ENCODE data around the gene CRISPLD2. TPM values are rescaled to one million over a fixed set of nuclear protein-coding genes. Genes with fewer than 3 reads are reported as not detected.
A peak's percentile ranks its signal among the peaks of the same experiment; 100 is the strongest.

CRISPLD2 gene
- total and polyA plus RNA-seq, 10 donors: 7.9 to 271 (median 75.5) TPM

DNA sequence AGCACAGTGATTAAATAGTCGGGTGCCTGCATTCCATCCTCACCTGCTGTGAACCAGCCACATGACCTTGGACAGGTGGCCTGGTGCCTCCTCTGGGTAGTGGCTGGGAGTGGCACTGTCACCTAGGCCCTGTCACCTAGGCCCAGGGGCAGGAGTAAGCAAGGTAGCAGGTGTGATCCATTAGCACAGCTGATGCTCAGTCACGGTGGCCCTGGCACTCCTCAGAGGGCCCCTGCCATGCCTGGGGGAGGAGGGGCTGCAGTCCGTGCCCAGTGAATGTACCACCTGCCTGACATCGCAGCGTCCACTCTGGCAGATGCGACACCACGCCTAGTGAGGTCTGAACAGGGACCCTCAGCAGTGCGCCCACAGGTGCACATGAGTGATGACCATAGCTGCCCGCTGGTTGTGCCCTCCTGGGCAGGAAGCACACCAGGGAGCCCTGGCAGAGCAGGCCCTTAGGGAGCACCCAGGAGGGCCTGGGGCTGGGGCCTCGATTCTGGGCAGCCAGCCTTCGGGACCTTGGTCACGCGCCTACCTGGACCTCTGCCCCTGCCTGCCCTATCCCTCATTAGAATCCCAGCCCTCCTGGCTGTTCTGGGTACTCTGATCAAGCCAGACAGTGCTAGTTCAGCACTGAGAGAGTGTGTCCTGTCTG is 33.1 kb upstream of the CRISPLD2 start:
- TF ChIP-seq, protein P1, sequence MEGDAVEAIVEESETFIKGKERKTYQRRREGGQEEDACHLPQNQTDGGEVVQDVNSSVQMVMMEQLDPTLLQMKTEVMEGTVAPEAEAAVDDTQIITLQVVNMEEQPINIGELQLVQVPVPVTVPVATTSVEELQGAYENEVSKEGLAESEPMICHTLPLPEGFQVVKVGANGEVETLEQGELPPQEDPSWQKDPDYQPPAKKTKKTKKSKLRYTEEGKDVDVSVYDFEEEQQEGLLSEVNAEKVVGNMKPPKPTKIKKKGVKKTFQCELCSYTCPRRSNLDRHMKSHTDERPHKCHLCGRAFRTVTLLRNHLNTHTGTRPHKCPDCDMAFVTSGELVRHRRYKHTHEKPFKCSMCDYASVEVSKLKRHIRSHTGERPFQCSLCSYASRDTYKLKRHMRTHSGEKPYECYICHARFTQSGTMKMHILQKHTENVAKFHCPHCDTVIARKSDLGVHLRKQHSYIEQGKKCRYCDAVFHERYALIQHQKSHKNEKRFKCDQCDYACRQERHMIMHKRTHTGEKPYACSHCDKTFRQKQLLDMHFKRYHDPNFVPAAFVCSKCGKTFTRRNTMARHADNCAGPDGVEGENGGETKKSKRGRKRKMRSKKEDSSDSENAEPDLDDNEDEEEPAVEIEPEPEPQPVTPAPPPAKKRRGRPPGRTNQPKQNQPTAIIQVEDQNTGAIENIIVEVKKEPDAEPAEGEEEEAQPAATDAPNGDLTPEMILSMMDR (IDR thresholded peaks at IDR 0.05 in 8 of 11, conservative IDR thresholded peaks at IDR 0.05 in 3 of 11): no peak
- TF ChIP-seq POLR2AphosphoS5 (IDR thresholded peaks at IDR 0.05): peak in 1 of 3 donors; percentile 45
- no peak for TF ChIP-seq POLR2A (IDR thresholded peaks at IDR 0.05)
- H3K4me3 ChIP-seq: no peak overlapping the region
- DNase-seq: peak; percentile 61
- no peaks in the 10 kb centered on the region for H3K9me3 ChIP-seq
- H3K27ac ChIP-seq: no peak overlapping the region
- peaks cover 0 to 11% (median 3%) of the 10 kb centered on the region in 6 donors for H3K4me1 ChIP-seq
- intact Hi-C loops (cut with DNase I; ENCODE audit: low total_unique reads): no loop called here
- H3K36me3 ChIP-seq: peaks cover 0 to 20% (median 0%) of the 10 kb centered on the region in 6 donors
- 85 to 92% (median 88%) methylated on average over 5 to 13 of the region's 13 CpGs for WGBS, 5 donors
- H3K27me3 ChIP-seq (replicated peaks in 1 of 7): no peaks in the 10 kb centered on the region

DNA sequence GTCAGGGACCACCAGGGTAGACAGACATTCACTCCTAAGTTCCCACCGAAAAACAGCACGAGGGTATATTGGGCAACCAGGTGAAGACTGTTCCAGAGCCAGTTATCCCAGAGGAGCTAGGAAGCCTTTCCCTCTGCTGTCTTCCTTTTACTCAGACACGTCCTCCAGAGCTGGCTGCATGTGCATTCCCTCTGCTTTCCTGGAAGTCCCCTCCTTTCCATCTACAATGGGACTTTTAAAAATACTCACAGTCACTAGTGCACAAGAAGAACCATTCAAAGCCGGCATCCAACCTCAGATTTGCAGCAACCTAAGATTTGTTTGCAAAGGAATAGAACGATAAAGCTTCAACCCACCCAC is 32.5 kb upstream of the CRISPLD2 start:
- no peak overlapping the region for H3K4me3 ChIP-seq
- intact Hi-C loops (cut with DNase I; ENCODE audit: low total_unique reads): no loop called here
- peaks cover 0 to 20% (median 0%) of the 10 kb centered on the region in 6 donors for H3K36me3 ChIP-seq
- WGBS, 5 donors: 73 to 83% (median 79%) methylated on average over 5 of the region's 5 CpGs
- no peaks in the 10 kb centered on the region for H3K9me3 ChIP-seq
- H3K4me1 ChIP-seq: peaks cover 0 to 11% (median 3%) of the 10 kb centered on the region in 6 donors
- no peaks in the 10 kb centered on the region for H3K27me3 ChIP-seq (replicated peaks in 1 of 7)
- no peak for DNase-seq
- no peak overlapping the region for H3K27ac ChIP-seq
- TF ChIP-seq POLR2A (IDR thresholded peaks at IDR 0.05) (no peak), POLR2AphosphoS5 (IDR thresholded peaks at IDR 0.05) (no peak)
- TF ChIP-seq, protein P1 (IDR thresholded peaks at IDR 0.05 in 8 of 11, conservative IDR thresholded peaks at IDR 0.05 in 3 of 11): no peak

DNA sequence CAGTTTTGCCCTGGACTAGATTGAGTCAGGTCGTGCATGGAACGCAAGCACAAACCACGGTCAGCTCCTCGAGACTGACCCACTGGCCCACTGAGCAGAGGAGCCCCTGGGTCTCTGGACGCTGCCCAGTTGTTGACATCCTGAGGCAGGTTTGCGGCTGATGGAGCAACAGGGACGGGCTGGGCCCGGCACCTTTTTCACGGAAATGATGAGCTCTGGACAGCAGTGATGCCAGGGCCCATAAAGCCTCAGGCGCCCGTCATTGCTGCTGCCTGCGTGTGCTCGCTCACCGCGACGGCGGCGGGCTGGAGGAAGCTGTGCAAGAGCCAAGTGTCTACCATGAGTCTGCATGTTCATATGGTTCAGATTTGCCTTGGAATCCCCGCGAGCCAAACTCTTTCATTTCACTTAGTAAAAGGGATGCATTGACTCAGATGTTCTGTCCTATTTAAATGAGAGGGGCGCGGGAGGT is 30.8 kb upstream of the CRISPLD2 start:
- Histone ChIP-seq H3K27me3 (replicated peaks in 1 of 7) (no peaks in the 10 kb centered on the region), H3K9me3 (no peaks in the 10 kb centered on the region), H3K36me3 (peaks cover 0 to 15% (median 0%) of the 10 kb centered on the region in 6 donors), H3K4me3 (no peak overlapping the region), H3K4me1 (peaks cover 0 to 11% (median 4%) of the 10 kb centered on the region in 6 donors), H3K27ac (no peak overlapping the region)
- intact Hi-C loops (cut with DNase I; ENCODE audit: low total_unique reads): no loop called here
- TF ChIP-seq, protein P1 (IDR thresholded peaks at IDR 0.05 in 8 of 11, conservative IDR thresholded peaks at IDR 0.05 in 3 of 11): no peak
- TF ChIP-seq POLR2A (IDR thresholded peaks at IDR 0.05) (no peak), POLR2AphosphoS5 (IDR thresholded peaks at IDR 0.05) (peak in 1 of 3 donors; percentile 57)
- peak; percentile 69 for DNase-seq
- 83 to 93% (median 91%) methylated on average over 14 to 22 of the region's 22 CpGs for WGBS, 5 donors

DNA sequence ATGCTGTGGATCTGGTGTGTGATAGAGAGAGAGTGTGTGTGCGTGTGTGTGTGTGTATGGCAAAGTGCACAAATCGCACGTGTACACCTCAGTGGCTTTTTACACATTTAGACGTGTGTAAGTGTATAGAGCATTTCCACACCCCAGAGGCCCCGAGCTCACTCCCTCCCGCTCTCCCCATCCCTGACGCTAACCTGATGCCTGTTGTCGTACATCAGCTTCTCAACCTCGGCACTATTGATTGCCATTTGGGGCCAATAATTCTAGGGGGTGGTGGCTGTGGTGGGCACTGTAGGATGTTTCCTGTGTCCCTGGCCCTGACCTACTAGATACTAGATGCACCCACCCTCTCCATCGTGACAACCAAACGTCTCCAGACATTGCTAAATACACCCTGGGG is 30.4 kb upstream of the CRISPLD2 start:
- TF ChIP-seq POLR2A (IDR thresholded peaks at IDR 0.05): no peak
- TF ChIP-seq, protein P1 (IDR thresholded peaks at IDR 0.05 in 8 of 11, conservative IDR thresholded peaks at IDR 0.05 in 3 of 11): no peak
- TF ChIP-seq POLR2AphosphoS5 (IDR thresholded peaks at IDR 0.05): no peak
- Histone ChIP-seq H3K4me3 (no peak overlapping the region), H3K27ac (no peak overlapping the region), H3K9me3 (no peaks in the 10 kb centered on the region), H3K36me3 (peaks cover 0 to 15% (median 0%) of the 10 kb centered on the region in 6 donors), H3K27me3 (replicated peaks in 1 of 7) (no peaks in the 10 kb centered on the region), H3K4me1 (peaks cover 0 to 12% (median 6%) of the 10 kb centered on the region in 6 donors)
- 80 to 89% (median 84%) methylated on average over 11 of the region's 11 CpGs for WGBS, 5 donors
- intact Hi-C loops (cut with DNase I; ENCODE audit: low total_unique reads): no loop called here
- DNase-seq: peak; percentile 6

Measured in spleen (tissue), 11 donors.